ENCODE results near the gene RIPK4. TPM values are rescaled to one million over a fixed set of nuclear protein-coding genes. Genes with fewer than 3 reads are reported as not detected.
"Not testable (repeated sequence)": the region's sequence is repeated elsewhere in the genome, so short reads cannot be mapped to it uniquely, and the experiment has no call there.

The RIPK4 gene
- total and polyA plus RNA-seq, 9 donors: 0.08 to 12.4 (median 0.90) TPM

- Histone ChIP-seq H3K27me3 (no peaks in the 10 kb centered on the region), H3K4me3 (no peak overlapping the region), H3K9me3 (no peaks in the 10 kb centered on the region), H3K36me3 (no peaks in the 10 kb centered on the region), H3K4me1 (ENCODE audit: insufficient read depth) (no peaks in the 10 kb centered on the region), H3K27ac (no peak overlapping the region)
- intact Hi-C loops (cut with DNase I): no loop called here
- DNase-seq: no peak
- 89 to 91% (median 90%) methylated on average over 10 of the region's 10 CpGs for WGBS, 3 donors
- TF ChIP-seq POLR2A (IDR thresholded peaks at IDR 0.05) (no peak), CTCF (IDR thresholded peaks at IDR 0.05) (no peak), EP300 (IDR thresholded peaks at IDR 0.05) (no peak)
Measured at GRCh38 chr21:41794600-41794999, 27.7 kb upstream of the RIPK4 start.

- no peak overlapping the region for H3K4me3 ChIP-seq
- DNase-seq: no peak
- H3K27ac ChIP-seq: no peak overlapping the region
- H3K36me3 ChIP-seq: no peaks in the 10 kb centered on the region
- H3K9me3 ChIP-seq: no peaks in the 10 kb centered on the region
- no peaks in the 10 kb centered on the region for H3K27me3 ChIP-seq
- intact Hi-C loops (cut with DNase I): no loop called here
- WGBS, 3 donors: 88 to 95% (median 94%) methylated on average over 3 of the region's 3 CpGs
- TF ChIP-seq CTCF (IDR thresholded peaks at IDR 0.05) (no peak), EP300 (IDR thresholded peaks at IDR 0.05) (no peak)
- H3K4me1 ChIP-seq (ENCODE audit: insufficient read depth): no peaks in the 10 kb centered on the region
Measured at GRCh38 chr21:41792711-41793110, 25.9 kb upstream of the RIPK4 start.

- Histone ChIP-seq H3K4me1 (ENCODE audit: insufficient read depth) (no peaks in the 10 kb centered on the region), H3K27ac (no peak overlapping the region), H3K9me3 (no peaks in the 10 kb centered on the region), H3K4me3 (no peak overlapping the region), H3K36me3 (no peaks in the 10 kb centered on the region), H3K27me3 (no peaks in the 10 kb centered on the region)
- DNase-seq: no peak
- intact Hi-C loops (cut with DNase I): no loop called here
- 38 to 51% (median 45%) methylated on average over 13 of the region's 13 CpGs for WGBS, 3 donors
- TF ChIP-seq POLR2A (IDR thresholded peaks at IDR 0.05) (no peak), EP300 (IDR thresholded peaks at IDR 0.05) (no peak), CTCF (IDR thresholded peaks at IDR 0.05) (no peak)
Measured at GRCh38 chr21:41786509-41786987, 19.7 kb upstream of the RIPK4 start.

GRCh38 chr21:41785262-41785661 is 18.4 kb upstream of the RIPK4 start:
- intact Hi-C loops (cut with DNase I); H3K27me3 ChIP-seq: not testable (repeated sequence)
- WGBS, 3 donors: 86 to 91% (median 88%) methylated on average over 12 of the region's 12 CpGs

GRCh38 chr21:41784456-41785102 is 17.7 kb upstream of the RIPK4 start:
- H3K27me3 ChIP-seq: no peaks in the 10 kb centered on the region

More at GRCh38 chr21:41785262-41785661, 18.4 kb upstream of the RIPK4 start:
- H3K36me3 ChIP-seq; H3K27ac ChIP-seq; H3K9me3 ChIP-seq; H3K4me1 ChIP-seq (ENCODE audit: insufficient read depth); DNase-seq; H3K4me3 ChIP-seq: not testable (repeated sequence)

More at GRCh38 chr21:41784456-41785102, 17.7 kb upstream of the RIPK4 start:
- no peaks in the 10 kb centered on the region for H3K9me3 ChIP-seq
- no peak overlapping the region for H3K4me3 ChIP-seq
- H3K4me1 ChIP-seq (ENCODE audit: insufficient read depth): no peaks in the 10 kb centered on the region
- DNase-seq: no peak
- WGBS, 3 donors: 86 to 89% (median 86%) methylated on average over 15 of the region's 15 CpGs
- TF ChIP-seq CTCF (IDR thresholded peaks at IDR 0.05) (no peak), EP300 (IDR thresholded peaks at IDR 0.05) (no peak), POLR2A (IDR thresholded peaks at IDR 0.05) (no peak)
- H3K36me3 ChIP-seq: no peaks in the 10 kb centered on the region
- intact Hi-C loops (cut with DNase I): no loop called here
- H3K27ac ChIP-seq: no peak overlapping the region

Data from ovary (tissue), 9 donors.